Breast epithelium (tissue), 4 donors: ENCODE results near the gene ATXN10. TPM values are rescaled to one million over a fixed set of nuclear protein-coding genes. Genes with fewer than 3 reads are reported as not detected.

Source experiments
- DNase-seq, 2 donors: peaks; one replicate each; pipeline ENCODE4 v3.0.0-alpha.2; 2019; ENCODE audit warnings: low spot score in 2 of 2
- H3K27ac ChIP-seq, 2 donors: fragments of 200-600 bp; sonication (generic) in 1 of 2; one replicate each; pipeline ENCODE4 v1.5.1; 2016 to 2019; ENCODE audit warnings: mild to moderate bottlenecking in 1 of 2
- H3K27me3 ChIP-seq, 2 donors: fragments of 200-600 bp; sonication (generic) in 1 of 2; one replicate each; pipeline versions ENCODE4 v1.5.1 to v1.6.0; 2017 to 2019; ENCODE audit warnings: control low read depth in 1 of 2, mild to moderate bottlenecking in 1 of 2
- H3K36me3 ChIP-seq: fragments of 200-600 bp; one replicate; pipeline ENCODE4 v1.5.1; 2019
- H3K4me1 ChIP-seq, 2 donors: fragments of 200-600 bp; sonication (generic); one replicate each; pipeline ENCODE4 v1.5.1; 2016 to 2019; ENCODE audit warnings: control low read depth in 1 of 2
- H3K4me3 ChIP-seq, 3 donors: fragments of 200-600 bp; sonication (generic); 1 replicate in 2 of 3; 2 replicates in 1 of 3; pipeline ENCODE4 v1.5.1; 2016 to 2019; ENCODE audit warnings: mild to moderate bottlenecking in 3 of 3, moderate library complexity in 2 of 3
- H3K9me3 ChIP-seq, 2 donors: fragments of 200-600 bp; sonication (generic) in 1 of 2; one replicate each; pipeline ENCODE4 v1.5.1; 2016 to 2019; ENCODE audit warnings: control low read depth in 1 of 2
- CTCF ChIP-seq, 3 donors: fragments of 450-650 bp; IDR thresholded peaks; one replicate each; pipeline ENCODE4 v1.5.1; 2016 to 2017; ENCODE audit warnings: antibody characterized with exemption in 3 of 3, mild to moderate bottlenecking in 3 of 3, moderate library complexity in 3 of 3
- POLR2A ChIP-seq: fragments of 450-650 bp; IDR thresholded peaks from one replicate; pipeline ENCODE4 v1.6.1; 2016; ENCODE audit warnings: antibody characterized with exemption, mild to moderate bottlenecking, moderate library complexity
- POLR2AphosphoS5 ChIP-seq, 3 donors: sonication (generic); formaldehyde crosslinking; IDR thresholded peaks; one replicate each; pipeline ENCODE4 v1.6.1; 2017; ENCODE audit warnings: antibody characterized with exemption in 3 of 3
- intact Hi-C: fragments of 100-400 bp; cut with DNase I; formaldehyde crosslinking; loops from one replicate; pipeline ENCODE4 v1.15.1; 2023; ENCODE audit warnings: low total_unique reads
- total RNA-seq, 3 donors: library from RNA; depleted of rRNA; stranded (reverse); fragments of >200 nt; gene quantifications; one replicate each; pipeline ENCODE4 v1.1.0, GENCODE V29; 2016

ATXN10 gene
- total RNA-seq, 3 donors from 2014 or later, result 78.6 to 145 (median 138) TPM

- intact Hi-C loops, result no loop called here
- Histone ChIP-seq H3K9me3 (no peaks in the 10 kb centered on the region), H3K27ac (no peak overlapping the region), H3K36me3 (no peaks in the 10 kb centered on the region), H3K27me3 (no peaks in the 10 kb centered on the region), H3K4me1 (no peaks in the 10 kb centered on the region), H3K4me3 (no peak overlapping the region)
- TF ChIP-seq POLR2A (no peak), POLR2AphosphoS5 (IDR thresholded peaks at IDR 0.05) (no peak), CTCF (IDR thresholded peaks at IDR 0.05) (no peak)
- no peak for DNase-seq
These were observed 20.9 kb upstream of the ATXN10 start for GRCh38 chr22:45650721-45651120.

- TF ChIP-seq CTCF (IDR thresholded peaks at IDR 0.05) (no peak), POLR2A (no peak), POLR2AphosphoS5 (IDR thresholded peaks at IDR 0.05) (no peak)
- intact Hi-C loops, result no loop called here
- H3K9me3 ChIP-seq, result no peaks in the 10 kb centered on the region
- H3K36me3 ChIP-seq, result no peaks in the 10 kb centered on the region
- no peaks in the 10 kb centered on the region for H3K27me3 ChIP-seq
- no peaks in the 10 kb centered on the region for H3K4me1 ChIP-seq
- H3K27ac ChIP-seq, result no peak overlapping the region
- H3K4me3 ChIP-seq, result no peak overlapping the region
- DNase-seq, result no peak
These were observed 19.6 kb upstream of the ATXN10 start for GRCh38 chr22:45651931-45652528.

- no peaks in the 10 kb centered on the region for H3K9me3 ChIP-seq
- H3K27ac ChIP-seq, result no peak overlapping the region
- no peaks in the 10 kb centered on the region for H3K4me1 ChIP-seq
- intact Hi-C loops, result no loop called here
- no peaks in the 10 kb centered on the region for H3K36me3 ChIP-seq
- TF ChIP-seq POLR2A (no peak), CTCF (IDR thresholded peaks at IDR 0.05) (no peak), POLR2AphosphoS5 (IDR thresholded peaks at IDR 0.05) (no peak)
- H3K27me3 ChIP-seq, result no peaks in the 10 kb centered on the region
- no peak overlapping the region for H3K4me3 ChIP-seq
- DNase-seq, result no peak
These were observed 15.1 kb upstream of the ATXN10 start for GRCh38 chr22:45656577-45656976.

- Histone ChIP-seq H3K27ac (no peak overlapping the region), H3K36me3 (no peaks in the 10 kb centered on the region), H3K9me3 (no peaks in the 10 kb centered on the region), H3K4me3 (no peak overlapping the region), H3K27me3 (no peaks in the 10 kb centered on the region), H3K4me1 (no peaks in the 10 kb centered on the region)
- DNase-seq, result no peak
- TF ChIP-seq POLR2AphosphoS5 (IDR thresholded peaks at IDR 0.05) (no peak), POLR2A (no peak), CTCF (IDR thresholded peaks at IDR 0.05) (no peak)
- intact Hi-C loops, result no loop called here
These were observed 13.9 kb upstream of the ATXN10 start for GRCh38 chr22:45657701-45658100.

- Histone ChIP-seq H3K36me3 (no peaks in the 10 kb centered on the region), H3K27me3 (no peaks in the 10 kb centered on the region), H3K9me3 (no peaks in the 10 kb centered on the region), H3K27ac (no peak overlapping the region), H3K4me3 (no peak overlapping the region), H3K4me1 (no peaks in the 10 kb centered on the region)
- no peak for TF ChIP-seq CTCF (IDR thresholded peaks at IDR 0.05)
- no peak for TF ChIP-seq POLR2A
- TF ChIP-seq POLR2AphosphoS5 (IDR thresholded peaks at IDR 0.05), result no peak
- intact Hi-C loops, result no loop called here
- no peak for DNase-seq
These were observed 7.4 kb upstream of the ATXN10 start for GRCh38 chr22:45664136-45664646.
